GM23338 (cell line): ENCODE measurements around the gene FER. TPM values are rescaled to one million over a fixed set of nuclear protein-coding genes. Genes with fewer than 3 reads are reported as not detected.

ENCODE experiments used
- ATAC-seq: fragments of 200-7000 bp; cut with Tn5 transposase; 3 replicates; pipeline ENCODE4 v1.9.1; 2020
- DNase-seq: peaks from one replicate; pipeline ENCODE4 v3.0.0-alpha.2; 2015; ENCODE audit warnings: low spot score
- H2AFZ ChIP-seq: fragments of 200-600 bp; sonication (generic); 2 replicates; pipeline ENCODE4 v1.8.0; 2016; ENCODE audit warnings: antibody characterized with exemption, mild to moderate bottlenecking, moderate library complexity
- H3F3A ChIP-seq: fragments of 200-600 bp; sonication (generic); replicated peaks from 2 replicates; pipeline ENCODE4 v1.8.0; 2017; ENCODE audit warnings: antibody characterized with exemption, mixed run types, low read depth
- H3K27ac ChIP-seq: fragments of 200-600 bp; sonication (generic); 2 replicates; pipeline ENCODE4 v1.6.1; 2016; ENCODE audit warnings: low read depth
- H3K27me3 ChIP-seq: fragments of 200-600 bp; sonication (generic); 2 replicates; pipeline ENCODE4 v1.8.0; 2016; ENCODE audit warnings: mild to moderate bottlenecking, mixed run types, moderate library complexity; ENCODE audit not compliant: insufficient read depth
- H3K36me3 ChIP-seq: fragments of 200-600 bp; sonication (generic); 2 replicates; pipeline ENCODE4 v1.8.0; 2016; ENCODE audit warnings: mild to moderate bottlenecking; ENCODE audit not compliant: insufficient read depth
- H3K4me1 ChIP-seq: fragments of 200-600 bp; sonication (generic); 2 replicates; pipeline ENCODE4 v1.8.0; 2016; ENCODE audit warnings: mild to moderate bottlenecking, moderate library complexity; ENCODE audit not compliant: insufficient read depth
- H3K4me2 ChIP-seq: fragments of 200-600 bp; sonication (generic); 2 replicates; pipeline ENCODE4 v1.7.1; 2017; ENCODE audit warnings: mixed run types
- H3K4me3 ChIP-seq: fragments of 200-600 bp; sonication (generic); 2 replicates; pipeline ENCODE4 v1.6.1; 2016; ENCODE audit warnings: mixed run types
- H3K79me2 ChIP-seq: fragments of 200-600 bp; sonication (generic); replicated peaks from 2 replicates; pipeline ENCODE4 v1.8.0; 2017; ENCODE audit warnings: mild to moderate bottlenecking; ENCODE audit not compliant: insufficient read depth
- H3K9me2 ChIP-seq: fragments of 200-600 bp; sonication (generic); 2 replicates; pipeline ENCODE4 v1.8.0; 2017; ENCODE audit not compliant: insufficient read depth
- H4K20me1 ChIP-seq: fragments of 200-600 bp; sonication (generic); replicated peaks from 2 replicates; pipeline ENCODE4 v1.8.0; 2017; ENCODE audit warnings: mild to moderate bottlenecking; ENCODE audit not compliant: insufficient read depth
- H3K27ac Mint-ChIP-seq: 2 replicates; pipeline ENCODE4 v1.8.0; 2020; ENCODE audit warnings: inconsistent platforms, mild to moderate bottlenecking, moderate library complexity, mixed read lengths
- H3K27me3 Mint-ChIP-seq: 3 replicates; pipeline ENCODE4 v1.8.0; 2022; ENCODE audit warnings: low read depth, mild to moderate bottlenecking, moderate library complexity, mixed read lengths, inconsistent platforms; ENCODE audit not compliant: insufficient read depth, poor library complexity
- H3K36me3 Mint-ChIP-seq: 3 replicates; pipeline ENCODE4 v1.8.0; 2021; ENCODE audit warnings: low read depth, mild to moderate bottlenecking, inconsistent platforms, moderate library complexity, mixed read lengths
- H3K4me1 Mint-ChIP-seq: 3 replicates; pipeline ENCODE4 v1.8.0; 2020; ENCODE audit warnings: mild to moderate bottlenecking, inconsistent platforms, mixed read lengths
- H3K4me3 Mint-ChIP-seq: 3 replicates; pipeline ENCODE4 v1.8.0; 2021; ENCODE audit warnings: moderate library complexity, mild to moderate bottlenecking, inconsistent platforms, mixed read lengths
- H3K9me3 Mint-ChIP-seq: 3 replicates; pipeline ENCODE4 v1.8.0; 2020; ENCODE audit warnings: moderate library complexity, mild to moderate bottlenecking, inconsistent platforms, mixed read lengths
- CREB1 ChIP-seq: fragments of 250-450 bp; sonication (Bioruptor Pico); IDR thresholded peaks from 2 replicates; pipeline ENCODE4 v1.5.0; 2020; ENCODE audit warnings: low read depth, mild to moderate bottlenecking, moderate library complexity
- CTCF ChIP-seq, 2 experiments: fragments of 200-600 bp in 1 of 2; sonication (generic) in 1 of 2; conservative IDR thresholded peaks; 2 replicates each; pipeline versions ENCODE4 v1.5.1 to v1.6.1; 2016 to 2017; ENCODE audit warnings: antibody characterized with exemption in 2 of 2, low read depth in 2 of 2, mild to moderate bottlenecking in 2 of 2, moderate library complexity in 1 of 2
- ETS1 ChIP-seq: IDR thresholded peaks from 2 replicates; pipeline ENCODE4 v1.6.1; 2016; ENCODE audit warnings: antibody characterized with exemption
- EZH2 ChIP-seq: fragments of 200-600 bp; sonication (generic); IDR thresholded peaks from one replicate; pipeline ENCODE4 v1.8.0; 2017; ENCODE audit warnings: antibody characterized with exemption, mild to moderate bottlenecking, low read depth; ENCODE audit not compliant: unreplicated experiment
- EZH2phosphoT487 ChIP-seq: fragments of 200-600 bp; sonication (generic); IDR thresholded peaks from one replicate; pipeline ENCODE4 v1.8.1; 2018; ENCODE audit warnings: antibody characterized with exemption; ENCODE audit not compliant: unreplicated experiment
- JUNB ChIP-seq: IDR thresholded peaks from one replicate; pipeline ENCODE4 v1.6.1; 2016; ENCODE audit warnings: antibody characterized with exemption; ENCODE audit not compliant: unreplicated experiment
- NANOG ChIP-seq: IDR thresholded peaks from 2 replicates; pipeline ENCODE4 v1.6.1; 2016; ENCODE audit warnings: antibody characterized with exemption, borderline replicate concordance
- POLR2AphosphoS5 ChIP-seq: IDR thresholded peaks from 2 replicates; pipeline ENCODE4 v1.6.1; 2016; ENCODE audit warnings: antibody characterized with exemption, low read depth
- REST ChIP-seq: IDR thresholded peaks from one replicate; pipeline ENCODE4 v1.6.1; 2018; ENCODE audit warnings: antibody characterized with exemption; ENCODE audit not compliant: unreplicated experiment
- STAT1 ChIP-seq: IDR thresholded peaks from one replicate; pipeline ENCODE4 v1.6.1; 2016; ENCODE audit warnings: antibody characterized with exemption; ENCODE audit not compliant: unreplicated experiment
- ZNF114 ChIP-seq: fragments of 250-450 bp; sonication (Bioruptor Pico); IDR thresholded peaks from 2 replicates; pipeline ENCODE4 v1.5.0; 2020; ENCODE audit warnings: mild to moderate bottlenecking, moderate library complexity
- ZNF331 ChIP-seq: fragments of 250-450 bp; sonication (Bioruptor Pico); IDR thresholded peaks from 2 replicates; pipeline ENCODE4 v1.5.0; 2020; ENCODE audit warnings: low read depth, mild to moderate bottlenecking, moderate library complexity
- ZNF462 ChIP-seq: fragments of 250-450 bp; sonication (Bioruptor Pico); IDR thresholded peaks from 2 replicates; pipeline ENCODE4 v1.5.0; 2020; ENCODE audit warnings: mild to moderate bottlenecking, moderate library complexity
- polyA plus RNA-seq: library from polyadenylated mRNA; unstranded; fragments of >200 nt; fragmentation: Nextera tagmentation; extraction: Ambion mirVana; gene quantifications from 2 replicates; pipeline ENCODE4 v1.2.1, GENCODE V29; 2016
- total RNA-seq: library from RNA; depleted of rRNA; stranded (reverse); fragments of >200 nt; shearing (Covaris generic); gene quantifications from 2 replicates; pipeline ENCODE4 v1.2.3, GENCODE V29; 2014

FER gene
- total and polyA plus RNA-seq, 2 experiments from 2014 or later: 17.4 to 34.8 TPM

GRCh38 chr5:108739906-108740305, 7.8 kb upstream of the FER start:
- no peaks in the 10 kb centered on the region for H3F3A ChIP-seq
- Mint-ChIP-seq H3K4me1 (peaks cover 10% of the 10 kb centered on the region), H3K27ac (no peak overlapping the region), H3K4me3 (no peak overlapping the region), H3K9me3 (peaks cover 3% of the 10 kb centered on the region), H3K36me3 (peaks cover 10% of the 10 kb centered on the region; the same call in 1 of the 3 replicates), H3K27me3 (no peaks in the 10 kb centered on the region)
- ATAC-seq (no peak), DNase-seq (no peak)
- H3K27ac ChIP-seq: no peak overlapping the region
- H2AFZ ChIP-seq: 0 out of 2 replicates have a peak overlapping the region, but pooled peaks have one; percentile 18
- 0 out of 2 replicates have a peak, but pooled peaks cover 4% of the 10 kb centered on the region for H3K36me3 ChIP-seq
- peaks cover 9% of the 10 kb centered on the region; the same call in 1 of the 2 replicates for H3K4me1 ChIP-seq
- H3K79me2 ChIP-seq: no peaks in the 10 kb centered on the region
- no peak overlapping the region for H3K4me2 ChIP-seq
- no peaks in the 10 kb centered on the region for H3K27me3 ChIP-seq
- no peaks in the 10 kb centered on the region for H4K20me1 ChIP-seq
- no peak overlapping the region for H3K4me3 ChIP-seq
- no peaks in the 10 kb centered on the region for H3K9me2 ChIP-seq
- TF ChIP-seq ZNF114 (CRISPR knock-in tag) (no peak), POLR2AphosphoS5 (no peak), CTCF (conservative IDR thresholded peaks at IDR 0.05; ENCODE audit: low read depth in 2 of 2) (no peak), ZNF462 (CRISPR knock-in tag) (no peak), ETS1 (no peak), EZH2phosphoT487 (no peak), EZH2 (no peak), NANOG (no peak), ZNF331 (no peak), REST (no peak), JUNB (no peak), CREB1 (no peak), STAT1 (no peak)
